Adrenal gland (tissue), 5 donors: ENCODE results near the gene TK2.

Source experiments
- CTCF ChIP-seq, 6 experiments: fragments of 450-650 bp in 4 of 6; fragments of 200-600 bp in 2 of 6; sonication (generic) in 1 of 6; IDR thresholded peaks; 1 replicate in 5 of 6; 2 replicates in 1 of 6; pipeline versions ENCODE4 v1.5.1 to v1.8.0; 2016 to 2021; ENCODE audit warnings: antibody characterized with exemption in 6 of 6, mild to moderate bottlenecking in 2 of 6, moderate library complexity in 1 of 6
- POLR2A ChIP-seq, 2 donors: fragments of 450-650 bp; IDR thresholded peaks; one replicate each; pipeline ENCODE4 v1.6.1; 2017; ENCODE audit warnings: antibody characterized with exemption in 2 of 2, mild to moderate bottlenecking in 2 of 2, moderate library complexity in 1 of 2
- donor health status: DM: no; HTN: no; CAD: no.

- TF ChIP-seq CTCF (IDR thresholded peaks at IDR 0.05): no peak
- no peak for TF ChIP-seq POLR2A (IDR thresholded peaks at IDR 0.05)
Observed at GRCh38 chr16:66471264-66471663, 78.7 kb downstream of the TK2 start.
